Omental fat pad (tissue), 4 donors: Measurements from ENCODE around the gene OR5H2. TPM values are rescaled to one million over a fixed set of nuclear protein-coding genes. Genes with fewer than 3 reads are reported as not detected.

Source experiments
- ATAC-seq: fragments of 150-250 bp; one replicate; pipeline ENCODE4 v1.9.1; 2016; ENCODE audit warnings: mild to moderate bottlenecking, moderate library complexity; ENCODE audit not compliant: low FRiP score
- DNase-seq: peaks from one replicate; pipeline ENCODE4 v3.0.0-alpha.2; 2019; ENCODE audit warnings: low spot score
- total RNA-seq, 4 donors: library from RNA; depleted of rRNA; stranded (reverse); fragments of >200 nt; gene quantifications; one replicate each; pipeline ENCODE4 v1.1.0, GENCODE V29; 2016
- TF ChIP-seq, protein P1 (sequence below), 3 donors: fragments of 450-650 bp; IDR thresholded peaks; one replicate each; pipeline ENCODE4 v1.5.1; 2016 to 2017; ENCODE audit warnings: antibody characterized with exemption in 3 of 3, mild to moderate bottlenecking in 3 of 3, moderate library complexity in 2 of 3

The OR5H2 gene
- total RNA-seq, 4 donors from 2014 or later: not detected

DNA sequence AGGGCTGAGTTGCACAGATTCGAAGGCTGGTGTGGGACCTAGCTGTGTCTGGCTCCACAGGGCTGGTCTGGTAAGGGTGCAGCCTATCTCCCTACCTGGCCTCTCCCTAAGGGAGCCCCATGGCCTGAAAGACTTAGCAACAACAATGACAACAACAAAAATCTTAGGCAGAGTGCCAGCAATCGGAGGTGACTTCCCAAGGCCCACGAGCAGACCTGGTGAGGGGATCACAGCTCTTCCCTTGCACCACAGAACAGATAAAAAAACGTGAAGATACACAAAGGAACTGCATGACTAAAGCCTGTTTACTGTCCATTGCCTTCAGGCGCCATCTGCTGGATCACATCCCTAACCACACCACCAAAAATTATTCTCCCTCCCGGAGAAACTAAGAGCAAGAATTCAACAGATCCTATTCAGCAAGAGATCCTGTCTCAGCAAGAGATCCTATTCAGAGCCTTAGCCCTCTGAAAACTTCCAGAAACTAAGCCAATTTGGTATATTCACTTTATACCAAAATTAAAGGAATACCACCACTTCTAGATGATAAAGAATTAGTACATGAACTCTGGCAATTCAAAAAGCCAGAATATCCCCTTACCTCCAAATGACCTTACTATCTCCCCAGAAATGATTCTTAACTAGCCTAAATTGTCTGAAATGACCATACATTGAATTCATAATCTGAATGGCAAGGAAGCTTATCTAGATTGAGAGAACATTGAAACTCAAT lies 47.3 kb downstream of the OR5H2 start:
- TF ChIP-seq, protein P1, sequence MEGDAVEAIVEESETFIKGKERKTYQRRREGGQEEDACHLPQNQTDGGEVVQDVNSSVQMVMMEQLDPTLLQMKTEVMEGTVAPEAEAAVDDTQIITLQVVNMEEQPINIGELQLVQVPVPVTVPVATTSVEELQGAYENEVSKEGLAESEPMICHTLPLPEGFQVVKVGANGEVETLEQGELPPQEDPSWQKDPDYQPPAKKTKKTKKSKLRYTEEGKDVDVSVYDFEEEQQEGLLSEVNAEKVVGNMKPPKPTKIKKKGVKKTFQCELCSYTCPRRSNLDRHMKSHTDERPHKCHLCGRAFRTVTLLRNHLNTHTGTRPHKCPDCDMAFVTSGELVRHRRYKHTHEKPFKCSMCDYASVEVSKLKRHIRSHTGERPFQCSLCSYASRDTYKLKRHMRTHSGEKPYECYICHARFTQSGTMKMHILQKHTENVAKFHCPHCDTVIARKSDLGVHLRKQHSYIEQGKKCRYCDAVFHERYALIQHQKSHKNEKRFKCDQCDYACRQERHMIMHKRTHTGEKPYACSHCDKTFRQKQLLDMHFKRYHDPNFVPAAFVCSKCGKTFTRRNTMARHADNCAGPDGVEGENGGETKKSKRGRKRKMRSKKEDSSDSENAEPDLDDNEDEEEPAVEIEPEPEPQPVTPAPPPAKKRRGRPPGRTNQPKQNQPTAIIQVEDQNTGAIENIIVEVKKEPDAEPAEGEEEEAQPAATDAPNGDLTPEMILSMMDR (IDR thresholded peaks at IDR 0.05): no peak
- ATAC-seq (no peak), DNase-seq (no peak)

GRCh38 chr3:98331329-98331728 lies 49.0 kb downstream of the OR5H2 start:
- no peak for ATAC-seq
- no peak for DNase-seq
- TF ChIP-seq, protein P1 (IDR thresholded peaks at IDR 0.05): no peak

Other genes starting within 250 kb of the OR5H2 start
- not detected for gene GABRR3, start 247.2 kb upstream of the OR5H2 start, total RNA-seq
- gene OR5AC2, start 195.3 kb upstream of the OR5H2 start, total RNA-seq: not detected
- not detected for gene OR5H1, start 151.8 kb upstream of the OR5H2 start, total RNA-seq
- not detected for gene OR5H14, start 135.0 kb upstream of the OR5H2 start, total RNA-seq
- gene OR5H15, start 115.8 kb upstream of the OR5H2 start, total RNA-seq: not detected
- gene OR5H6, start 18.3 kb upstream of the OR5H2 start, total RNA-seq: not detected
- gene OR5K4, start 71.3 kb downstream of the OR5H2 start, total RNA-seq: not detected
- not detected for gene OR5K3, start 108.2 kb downstream of the OR5H2 start, total RNA-seq
- gene OR5K1, start 180.7 kb downstream of the OR5H2 start, total RNA-seq: not detected
- not detected for gene OR5K2, start 215.2 kb downstream of the OR5H2 start, total RNA-seq
- gene CLDND1, start 240.4 kb downstream of the OR5H2 start, total RNA-seq: 100 to 1,000 TPM; 116 to 155 (median 139) TPM
- gene GPR15, start 249.5 kb downstream of the OR5H2 start, total RNA-seq: under 1 TPM in 1 of 4 donors, not detected in 3; 0.44 TPM